H9 (cell line): ENCODE results near the gene HSPA12A. TPM values are rescaled to one million over a fixed set of nuclear protein-coding genes. Genes with fewer than 3 reads are reported as not detected.

Experiments
- DNase-seq: peaks from one replicate; pipeline ENCODE4 v3.0.0-alpha.2; 2017
- H2AFZ ChIP-seq: one replicate; pipeline ENCODE4 v1.6.1; 2013; ENCODE audit warnings: mild to moderate bottlenecking, low read length, control low read depth, moderate library complexity
- H2AK5ac ChIP-seq: 2 replicates; pipeline ENCODE4 v1.6.1; 2013; ENCODE audit warnings: low read length, control low read depth, mixed read lengths; ENCODE audit not compliant: insufficient read length
- H2BK120ac ChIP-seq: one replicate; pipeline ENCODE4 v1.6.1; 2013; ENCODE audit warnings: low read depth, mild to moderate bottlenecking, low read length, control low read depth, inconsistent platforms; ENCODE audit not compliant: poor library complexity, severe bottlenecking
- H2BK12ac ChIP-seq: 2 replicates; pipeline ENCODE4 v1.6.1; 2013; ENCODE audit warnings: low read length, control low read depth, mixed read lengths, low read depth; ENCODE audit not compliant: insufficient read length
- H2BK15ac ChIP-seq: 2 replicates; pipeline ENCODE4 v1.6.1; 2013; ENCODE audit warnings: low read depth, low read length, control low read depth
- H2BK20ac ChIP-seq: one replicate; pipeline ENCODE4 v1.6.1; 2013; ENCODE audit warnings: low read depth, mild to moderate bottlenecking, low read length, control low read depth, inconsistent platforms; ENCODE audit not compliant: poor library complexity, severe bottlenecking
- H2BK5ac ChIP-seq: 2 replicates; pipeline ENCODE4 v1.6.1; 2013; ENCODE audit warnings: low read length, control low read depth, mixed read lengths; ENCODE audit not compliant: insufficient read length
- H3K14ac ChIP-seq: 2 replicates; pipeline ENCODE4 v1.6.1; 2013; ENCODE audit warnings: low read length, control low read depth; ENCODE audit not compliant: insufficient read depth
- H3K18ac ChIP-seq: 2 replicates; pipeline ENCODE4 v1.6.1; 2013; ENCODE audit warnings: low read depth, mild to moderate bottlenecking, mixed read lengths, low read length, control low read depth; ENCODE audit not compliant: insufficient read length
- H3K23ac ChIP-seq: 2 replicates; pipeline ENCODE4 v1.6.1; 2013; ENCODE audit warnings: low read length, control low read depth, mixed read lengths, low read depth; ENCODE audit not compliant: insufficient read length
- H3K23me2 ChIP-seq: 2 replicates; pipeline ENCODE4 v1.6.1; 2013; ENCODE audit warnings: low read depth, mild to moderate bottlenecking, mixed read lengths, low read length, control low read depth; ENCODE audit not compliant: insufficient read length, poor library complexity, severe bottlenecking
- H3K27ac ChIP-seq: 2 replicates; pipeline ENCODE4 v1.5.1; 2013; ENCODE audit warnings: low read length, control low read depth, mixed read lengths, low read depth; ENCODE audit not compliant: insufficient read length
- H3K27me3 ChIP-seq: 2 replicates; pipeline ENCODE4 v1.6.1; 2013; ENCODE audit warnings: low read length, control low read depth, inconsistent platforms; ENCODE audit not compliant: insufficient read depth
- H3K4ac ChIP-seq: 2 replicates; pipeline ENCODE4 v1.6.1; 2013; ENCODE audit warnings: low read depth, mild to moderate bottlenecking, control low read depth, inconsistent platforms, low read length, moderate library complexity
- H3K4me1 ChIP-seq: 2 replicates; pipeline ENCODE4 v1.6.1; 2013; ENCODE audit warnings: low read length, control low read depth, inconsistent platforms; ENCODE audit not compliant: insufficient read depth
- H3K4me2 ChIP-seq: 2 replicates; pipeline ENCODE4 v1.6.1; 2013; ENCODE audit warnings: low read length, control low read depth, mixed read lengths; ENCODE audit not compliant: insufficient read length, insufficient read depth
- H3K56ac ChIP-seq: 2 replicates; pipeline ENCODE4 v1.6.1; 2013; ENCODE audit warnings: low read depth, mild to moderate bottlenecking, mixed read lengths, low read length, control low read depth; ENCODE audit not compliant: insufficient read length
- H3K79me1 ChIP-seq: 2 replicates; pipeline ENCODE4 v1.6.1; 2013; ENCODE audit warnings: low read depth, mild to moderate bottlenecking, moderate library complexity, low read length, control low read depth, inconsistent platforms; ENCODE audit not compliant: insufficient read depth, poor library complexity, severe bottlenecking
- H3K79me2 ChIP-seq: 2 replicates; pipeline ENCODE4 v1.6.1; 2013; ENCODE audit warnings: low read length, control low read depth, inconsistent platforms; ENCODE audit not compliant: insufficient read depth
- H3K9ac ChIP-seq: 2 replicates; pipeline ENCODE4 v1.6.1; 2013; ENCODE audit warnings: low read length, control low read depth, mixed read lengths; ENCODE audit not compliant: insufficient read length; ENCODE audit errors: extremely low read depth
- H3K9me3 ChIP-seq: one replicate; pipeline ENCODE4 v1.6.1; 2013; ENCODE audit warnings: low read depth, low read length, inconsistent platforms; ENCODE audit not compliant: control insufficient read depth
- H3T11ph ChIP-seq: one replicate; pipeline ENCODE4 v1.6.1; 2013; ENCODE audit warnings: mild to moderate bottlenecking, low read length, control low read depth, inconsistent platforms
- H4K20me1 ChIP-seq: one replicate; pipeline ENCODE4 v1.6.1; 2013; ENCODE audit not compliant: control insufficient read depth, insufficient read length, insufficient read depth
- H4K5ac ChIP-seq: 2 replicates; pipeline ENCODE4 v1.6.1; 2013; ENCODE audit warnings: low read depth, mild to moderate bottlenecking, mixed read lengths, low read length, control low read depth; ENCODE audit not compliant: insufficient read length
- H4K8ac ChIP-seq: replicated peaks from 2 replicates; pipeline ENCODE4 v1.6.1; 2013; ENCODE audit warnings: low read length, control low read depth, mixed read lengths, low read depth; ENCODE audit not compliant: insufficient read length
- H4K91ac ChIP-seq: 2 replicates; pipeline ENCODE4 v1.6.1; 2013; ENCODE audit warnings: low read depth, mild to moderate bottlenecking, moderate library complexity, mixed read lengths, low read length, control low read depth; ENCODE audit not compliant: insufficient read length
- H3K27ac Mint-ChIP-seq, 3 experiments: 2 replicates in 2 of 3; 3 replicates in 1 of 3; pipeline ENCODE4 v1.8.0; 2020 to 2021; ENCODE audit warnings: mixed read lengths in 3 of 3, mild to moderate bottlenecking in 1 of 3, moderate library complexity in 1 of 3
- H3K27me3 Mint-ChIP-seq: 2 replicates; pipeline ENCODE4 v1.8.0; 2021; ENCODE audit warnings: low read depth, mild to moderate bottlenecking, moderate library complexity, mixed read lengths
- H3K36me3 Mint-ChIP-seq, 3 experiments: 2 replicates in 2 of 3; 3 replicates in 1 of 3; pipeline ENCODE4 v1.8.0; 2020 to 2021; ENCODE audit warnings: low read depth in 3 of 3, mixed read lengths in 3 of 3; ENCODE audit not compliant: insufficient read depth in 1 of 3
- H3K4me1 Mint-ChIP-seq, 2 experiments: 2 replicates each; pipeline ENCODE4 v1.8.0; 2020; ENCODE audit warnings: mixed read lengths in 2 of 2
- H3K4me3 Mint-ChIP-seq, 2 experiments: 2 replicates in 1 of 2; 3 replicates in 1 of 2; pipeline ENCODE4 v1.8.0; 2020 to 2021; ENCODE audit warnings: mild to moderate bottlenecking in 2 of 2, mixed read lengths in 2 of 2, moderate library complexity in 1 of 2
- H3K9me3 Mint-ChIP-seq, 2 experiments: 2 replicates in 1 of 2; 3 replicates in 1 of 2; pipeline ENCODE4 v1.8.0; 2020; ENCODE audit warnings: mild to moderate bottlenecking in 2 of 2, mixed read lengths in 2 of 2, moderate library complexity in 1 of 2
- WGBS: extraction: QIAGEN DNeasy Blood & Tissue Kit; methylation state at CpG from one replicate; pipeline ENCODE4 v1.1.7; 2013; ENCODE audit warnings: missing lambda C conversion rate, low lambda C conversion rate, mixed read lengths; ENCODE audit not compliant: insufficient read length; ENCODE audit errors: extremely low coverage; 5-methylcytosine and 5-hydroxymethylcytosine counted together
- total RNA-seq: library from RNA; stranded (reverse); gene quantifications from 2 replicates; pipeline ENCODE4 v1.2.1, GENCODE V29; 2021
- TF ChIP-seq, protein P1 (sequence below): fragments of 200-600 bp; sonication (generic); conservative IDR thresholded peaks from 3 replicates; pipeline ENCODE4 v1.8.0; 2021; ENCODE audit warnings: antibody characterized with exemption, mild to moderate bottlenecking

The HSPA12A gene
- total RNA-seq, 1 experiment from 2014 or later: 3.2 TPM

- no peak overlapping the region for H4K91ac ChIP-seq
- H4K8ac ChIP-seq: no peak overlapping the region
- H3K56ac ChIP-seq: no peak overlapping the region
- H3K14ac ChIP-seq: no peak overlapping the region; the same call in 1 of the 2 replicates
- no peaks in the 10 kb centered on the region for H3K79me1 ChIP-seq
- no peak overlapping the region for H3K23ac ChIP-seq
- H3K4me1 ChIP-seq: no peaks in the 10 kb centered on the region
- Mint-ChIP-seq H3K4me3 (no peak overlapping the region), H3K9me3 (peaks cover 7 to 12% of the 10 kb centered on the region in 2 experiments), H3K27me3 (peaks cover 22% of the 10 kb centered on the region), H3K36me3 (peaks cover 0 to 9% (median 0%) of the 10 kb centered on the region in 3 experiments; a peak in 3 of 7 replicates), H3K4me1 (peaks cover 2 to 21% of the 10 kb centered on the region in 2 experiments; a peak in 3 of 4 replicates), H3K27ac (no peak overlapping the region)
- no peaks in the 10 kb centered on the region for H4K20me1 ChIP-seq
- H3K9me3 ChIP-seq: peaks cover 4% of the 10 kb centered on the region
- no peak overlapping the region for H2AK5ac ChIP-seq
- no peak overlapping the region for H2BK120ac ChIP-seq
- WGBS: no CpG with 5 or more reads among the region's 13 CpGs
- no peak overlapping the region for H2AFZ ChIP-seq
- no peak overlapping the region for H3K4ac ChIP-seq
- no peak overlapping the region for H3T11ph ChIP-seq
- no peak for DNase-seq
- H3K23me2 ChIP-seq: no peaks in the 10 kb centered on the region
- H3K9ac ChIP-seq: no peak overlapping the region
- H2BK15ac ChIP-seq: no peak overlapping the region
- H2BK12ac ChIP-seq: no peak overlapping the region
- no peak overlapping the region for H4K5ac ChIP-seq
- TF ChIP-seq, protein P1, sequence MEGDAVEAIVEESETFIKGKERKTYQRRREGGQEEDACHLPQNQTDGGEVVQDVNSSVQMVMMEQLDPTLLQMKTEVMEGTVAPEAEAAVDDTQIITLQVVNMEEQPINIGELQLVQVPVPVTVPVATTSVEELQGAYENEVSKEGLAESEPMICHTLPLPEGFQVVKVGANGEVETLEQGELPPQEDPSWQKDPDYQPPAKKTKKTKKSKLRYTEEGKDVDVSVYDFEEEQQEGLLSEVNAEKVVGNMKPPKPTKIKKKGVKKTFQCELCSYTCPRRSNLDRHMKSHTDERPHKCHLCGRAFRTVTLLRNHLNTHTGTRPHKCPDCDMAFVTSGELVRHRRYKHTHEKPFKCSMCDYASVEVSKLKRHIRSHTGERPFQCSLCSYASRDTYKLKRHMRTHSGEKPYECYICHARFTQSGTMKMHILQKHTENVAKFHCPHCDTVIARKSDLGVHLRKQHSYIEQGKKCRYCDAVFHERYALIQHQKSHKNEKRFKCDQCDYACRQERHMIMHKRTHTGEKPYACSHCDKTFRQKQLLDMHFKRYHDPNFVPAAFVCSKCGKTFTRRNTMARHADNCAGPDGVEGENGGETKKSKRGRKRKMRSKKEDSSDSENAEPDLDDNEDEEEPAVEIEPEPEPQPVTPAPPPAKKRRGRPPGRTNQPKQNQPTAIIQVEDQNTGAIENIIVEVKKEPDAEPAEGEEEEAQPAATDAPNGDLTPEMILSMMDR: peak; percentile 31; the same call in 1 of the 3 replicates
- no peak overlapping the region for H3K18ac ChIP-seq
- H3K79me2 ChIP-seq: no peaks in the 10 kb centered on the region
- no peak overlapping the region for H3K27ac ChIP-seq
- no peaks in the 10 kb centered on the region for H3K27me3 ChIP-seq
- no peak overlapping the region for H3K4me2 ChIP-seq
- no peak overlapping the region for H2BK5ac ChIP-seq
- no peak overlapping the region for H2BK20ac ChIP-seq
These were observed 24.7 kb upstream of the HSPA12A start for GRCh38 chr10:116766837-116767634.
